HEK293 (cell line): ENCODE measurements around the gene KIF25.

ENCODE experiments used
- CTCF ChIA-PET: fragments of 350-600 bp; formaldehyde crosslinking; extraction: SDS; loops from one replicate; lab custom pipeline; 2021; ENCODE audit warnings: antibody characterized with exemption; lab: Yijun Ruan, JAX
- POLR2A ChIA-PET: fragments of 300-600 bp; formaldehyde crosslinking; extraction: SDS; loops from one replicate; lab custom pipeline; 2020; ENCODE audit warnings: antibody characterized with exemption, inconsistent platforms; lab: Yijun Ruan, JAX
- H3K27ac ChIP-seq: fragments of 200-500 bp; sonication (Bioruptor generic); 2 replicates; pipeline ENCODE4 v1.5.1; 2014; ENCODE audit warnings: low read depth, low read length, control low read depth, inconsistent platforms; ENCODE audit errors: extremely low read depth
- H3K36me3 ChIP-seq, 2 experiments: fragments of 200-500 bp in 1 of 2; sonication (Bioruptor generic) in 1 of 2; 1 replicate in 1 of 2; 2 replicates in 1 of 2; pipeline ENCODE4 v1.5.1; 2014 to 2017; ENCODE audit warnings: inconsistent platforms in 2 of 2, low read length in 2 of 2; ENCODE audit not compliant: control insufficient read depth in 2 of 2, insufficient read depth in 1 of 2
- H3K4me1 ChIP-seq: fragments of 200-500 bp; sonication (Bioruptor generic); 2 replicates; pipeline ENCODE4 v1.5.1; 2014; ENCODE audit warnings: mild to moderate bottlenecking, low read length, inconsistent platforms; ENCODE audit not compliant: control insufficient read depth, insufficient read depth
- H3K4me3 ChIP-seq: 2 replicates; pipeline ENCODE4 v1.5.1; 2011; ENCODE audit warnings: low read depth, mild to moderate bottlenecking, control low read depth, low read length, moderate library complexity
- H3K9me3 ChIP-seq: fragments of 200-500 bp; sonication (Bioruptor generic); 2 replicates; pipeline ENCODE4 v1.5.1; 2014; ENCODE audit warnings: low read depth, low read length, inconsistent platforms; ENCODE audit not compliant: control insufficient read depth, insufficient read depth
- BCL11A ChIP-seq: fragments of 450-650 bp; formaldehyde crosslinking; IDR thresholded peaks from 2 replicates; pipeline ENCODE4 v1.5.1; 2016; ENCODE audit warnings: low read depth, missing biosample characterization, missing genetic modification characterization
- GLIS2 ChIP-seq: fragments of 450-650 bp; formaldehyde crosslinking; IDR thresholded peaks from 2 replicates; pipeline ENCODE4 v1.5.1; 2016; ENCODE audit warnings: missing biosample characterization, missing genetic modification characterization
- IKZF3 ChIP-seq: fragments of 450-650 bp; IDR thresholded peaks from 2 replicates; pipeline ENCODE4 v1.5.0; 2018; ENCODE audit warnings: missing biosample characterization, mild to moderate bottlenecking, missing genetic modification characterization, moderate library complexity
- SCRT2 ChIP-seq: fragments of 450-650 bp; formaldehyde crosslinking; IDR thresholded peaks from 2 replicates; pipeline ENCODE4 v1.5.1; 2016; ENCODE audit warnings: missing biosample characterization, missing genetic modification characterization
- SP3 ChIP-seq: fragments of 450-650 bp; formaldehyde crosslinking; IDR thresholded peaks from 2 replicates; pipeline ENCODE4 v1.5.1; 2016; ENCODE audit warnings: missing biosample characterization, missing genetic modification characterization
- TRIM28 ChIP-seq: IDR thresholded peaks from 2 replicates; pipeline ENCODE4 v1.6.1; 2011; ENCODE audit warnings: low read length, control low read depth, borderline replicate concordance
- ZBTB1 ChIP-seq: fragments of 450-650 bp; formaldehyde crosslinking; IDR thresholded peaks from 2 replicates; pipeline ENCODE4 v1.5.1; 2016; ENCODE audit warnings: missing biosample characterization, missing genetic modification characterization
- ZBTB8A ChIP-seq: fragments of 450-650 bp; formaldehyde crosslinking; IDR thresholded peaks from 2 replicates; pipeline ENCODE4 v1.5.1; 2016; ENCODE audit warnings: missing biosample characterization, missing genetic modification characterization
- ZFP41 ChIP-seq: fragments of 450-650 bp; formaldehyde crosslinking; IDR thresholded peaks from 2 replicates; pipeline ENCODE4 v1.5.1; 2016; ENCODE audit warnings: missing biosample characterization, missing genetic modification characterization, borderline replicate concordance
- ZNF239 ChIP-seq: fragments of 450-650 bp; formaldehyde crosslinking; IDR thresholded peaks from 2 replicates; pipeline ENCODE4 v1.5.1; 2016; ENCODE audit warnings: missing biosample characterization, missing genetic modification characterization
- ZNF248 ChIP-seq: fragments of 450-650 bp; formaldehyde crosslinking; IDR thresholded peaks from 2 replicates; pipeline ENCODE4 v1.5.1; 2017; ENCODE audit warnings: missing biosample characterization, missing genetic modification characterization
- ZNF292 ChIP-seq: fragments of 450-650 bp; formaldehyde crosslinking; IDR thresholded peaks from 2 replicates; pipeline ENCODE4 v1.5.1; 2016; ENCODE audit warnings: low read depth, missing biosample characterization, missing genetic modification characterization, borderline replicate concordance
- ZNF335 ChIP-seq: fragments of 450-650 bp; formaldehyde crosslinking; conservative IDR thresholded peaks from 2 replicates; pipeline ENCODE4 v1.5.1; 2016; ENCODE audit warnings: missing biosample characterization, missing genetic modification characterization
- ZNF624 ChIP-seq: fragments of 450-650 bp; formaldehyde crosslinking; IDR thresholded peaks from 2 replicates; pipeline ENCODE4 v1.5.1; 2017; ENCODE audit warnings: missing biosample characterization, missing genetic modification characterization
- ZNF658 ChIP-seq: fragments of 450-650 bp; formaldehyde crosslinking; IDR thresholded peaks from 2 replicates; pipeline ENCODE4; 2016; ENCODE audit warnings: missing biosample characterization, missing genetic modification characterization
- ZNF660 ChIP-seq: fragments of 450-650 bp; IDR thresholded peaks from 2 replicates; pipeline ENCODE4 v1.5.1; 2018; ENCODE audit warnings: missing biosample characterization, mild to moderate bottlenecking, missing genetic modification characterization
- ZNF777 ChIP-seq: fragments of 450-650 bp; formaldehyde crosslinking; IDR thresholded peaks from 2 replicates; pipeline ENCODE4 v1.5.1; 2017; ENCODE audit warnings: missing biosample characterization, missing genetic modification characterization, borderline replicate concordance
- ZSCAN16 ChIP-seq: fragments of 450-650 bp; formaldehyde crosslinking; IDR thresholded peaks from 2 replicates; pipeline ENCODE4 v1.5.1; 2016; ENCODE audit warnings: missing biosample characterization, missing genetic modification characterization
- ZSCAN30 ChIP-seq: fragments of 450-650 bp; IDR thresholded peaks from 2 replicates; pipeline ENCODE4 v1.5.1; 2018; ENCODE audit warnings: missing biosample characterization, mild to moderate bottlenecking, missing genetic modification characterization, moderate library complexity
- TF ChIP-seq, protein P1 (sequence below): fragments of 450-650 bp; formaldehyde crosslinking; IDR thresholded peaks from 2 replicates; pipeline ENCODE4 v1.5.1; 2017; ENCODE audit warnings: missing biosample characterization, missing genetic modification characterization
- TF ChIP-seq, protein P2 (sequence below): fragments of 450-650 bp; formaldehyde crosslinking; IDR thresholded peaks from 2 replicates; pipeline ENCODE4 v1.5.1; 2016; ENCODE audit warnings: missing biosample characterization, missing genetic modification characterization
- TF ChIP-seq, protein P3 (sequence below): fragments of 450-650 bp; formaldehyde crosslinking; IDR thresholded peaks from 2 replicates; pipeline ENCODE4 v1.5.1; 2016; ENCODE audit warnings: missing biosample characterization, missing genetic modification characterization
- TF ChIP-seq, protein P4 (sequence below): sonication (generic); formaldehyde crosslinking; IDR thresholded peaks from 2 replicates; pipeline ENCODE4 v1.8.1; 2022; ENCODE audit warnings: mild to moderate bottlenecking, moderate library complexity, missing genetic modification reagents
- TF ChIP-seq, protein P5 (sequence below): fragments of 450-650 bp; formaldehyde crosslinking; IDR thresholded peaks from 2 replicates; pipeline ENCODE4 v1.5.1; 2017; ENCODE audit warnings: missing biosample characterization, missing genetic modification characterization

The KIF25 gene

DNA sequence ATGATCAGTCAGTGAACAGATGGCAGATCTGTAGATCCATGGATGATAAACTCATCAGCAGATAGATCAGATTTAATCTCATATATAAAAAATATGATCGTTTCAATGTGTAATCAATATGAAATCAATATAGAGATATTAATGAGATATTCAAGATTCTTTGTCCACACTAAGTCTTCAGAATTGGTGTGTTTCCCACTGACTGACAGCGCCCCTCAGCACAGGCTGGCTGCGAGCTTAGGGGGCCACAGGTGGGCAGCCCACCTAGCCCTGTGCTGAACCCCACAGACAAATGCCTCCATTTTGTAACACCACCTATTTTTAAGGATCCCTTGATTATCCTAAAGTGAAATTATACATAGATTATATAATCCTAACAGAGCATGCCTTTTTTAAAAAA is 49.2 kb downstream of the KIF25 start (continued):
- no peak for TF ChIP-seq ZSCAN30 (tag by site-specific recombination)
- TF ChIP-seq SP3: no peak
- no peak for TF ChIP-seq ZNF624

DNA sequence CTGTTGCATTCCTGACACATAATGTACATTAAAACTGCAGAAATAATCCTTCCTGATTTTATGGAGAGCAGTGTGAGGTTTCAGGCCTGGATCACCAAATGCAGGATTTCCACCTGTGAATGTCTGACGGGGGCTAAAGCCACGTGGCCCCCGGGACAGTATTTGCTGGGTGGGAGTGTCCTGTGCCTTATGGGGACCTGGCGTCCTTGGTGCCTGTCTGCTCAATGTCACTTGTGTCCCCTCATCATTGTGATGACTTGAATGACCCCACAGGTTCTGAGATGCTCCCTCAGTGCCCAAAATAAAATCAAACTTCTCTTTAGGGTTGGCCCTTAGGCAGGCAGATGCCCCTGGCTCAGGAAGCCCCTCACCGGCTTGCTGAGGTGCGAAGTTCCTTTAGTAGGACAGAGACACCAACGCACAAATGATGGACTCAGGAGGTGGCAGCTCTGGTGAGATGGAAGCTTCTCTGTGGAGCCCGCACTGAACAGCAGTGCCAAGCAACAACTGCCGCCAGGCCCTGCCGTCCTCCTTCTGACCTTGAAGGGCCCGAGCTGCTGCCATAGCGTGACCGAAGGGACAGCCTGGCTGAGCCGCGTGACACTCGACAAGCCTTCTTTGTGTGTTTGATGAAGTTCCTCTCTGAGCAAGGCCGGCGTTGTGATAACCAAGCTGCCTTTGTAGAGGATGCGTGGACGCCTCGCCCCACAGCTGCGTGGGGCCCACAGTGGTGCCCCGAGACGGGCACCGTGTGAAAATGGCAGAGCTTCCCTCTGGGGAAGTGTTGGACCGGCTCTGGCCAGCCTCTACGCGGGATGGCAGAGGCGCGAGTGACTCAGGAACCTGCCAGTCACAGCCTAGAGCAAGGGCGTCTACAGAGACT is 50.6 kb downstream of the KIF25 start:
- ChIA-PET POLR2A (no interaction called here), CTCF (interaction anchor here (0.6 kb wide), 1 partner anchor 24 kb away, joined by 4 read pairs; no protein-coding TSS in a partner anchor)
- Histone ChIP-seq H3K4me3 (no peak overlapping the region), H3K27ac (no peak overlapping the region), H3K4me1 (no peaks in the 10 kb centered on the region), H3K36me3 (no peaks in the 10 kb centered on the region), H3K9me3 (no peaks in the 10 kb centered on the region)
- TF ChIP-seq ZSCAN16 (tag by site-specific recombination) (no peak), SCRT2 (tag by site-specific recombination) (peak; percentile 6; the same call in 1 of the 2 replicates), ZNF292 (tag by site-specific recombination) (no peak), ZNF660 (no peak), ZBTB1 (tag by site-specific recombination) (no peak)
- TF ChIP-seq, protein P1, sequence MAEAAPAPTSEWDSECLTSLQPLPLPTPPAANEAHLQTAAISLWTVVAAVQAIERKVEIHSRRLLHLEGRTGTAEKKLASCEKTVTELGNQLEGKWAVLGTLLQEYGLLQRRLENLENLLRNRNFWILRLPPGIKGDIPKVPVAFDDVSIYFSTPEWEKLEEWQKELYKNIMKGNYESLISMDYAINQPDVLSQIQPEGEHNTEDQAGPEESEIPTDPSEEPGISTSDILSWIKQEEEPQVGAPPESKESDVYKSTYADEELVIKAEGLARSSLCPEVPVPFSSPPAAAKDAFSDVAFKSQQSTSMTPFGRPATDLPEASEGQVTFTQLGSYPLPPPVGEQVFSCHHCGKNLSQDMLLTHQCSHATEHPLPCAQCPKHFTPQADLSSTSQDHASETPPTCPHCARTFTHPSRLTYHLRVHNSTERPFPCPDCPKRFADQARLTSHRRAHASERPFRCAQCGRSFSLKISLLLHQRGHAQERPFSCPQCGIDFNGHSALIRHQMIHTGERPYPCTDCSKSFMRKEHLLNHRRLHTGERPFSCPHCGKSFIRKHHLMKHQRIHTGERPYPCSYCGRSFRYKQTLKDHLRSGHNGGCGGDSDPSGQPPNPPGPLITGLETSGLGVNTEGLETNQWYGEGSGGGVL (tag by site-specific recombination): no peak

DNA sequence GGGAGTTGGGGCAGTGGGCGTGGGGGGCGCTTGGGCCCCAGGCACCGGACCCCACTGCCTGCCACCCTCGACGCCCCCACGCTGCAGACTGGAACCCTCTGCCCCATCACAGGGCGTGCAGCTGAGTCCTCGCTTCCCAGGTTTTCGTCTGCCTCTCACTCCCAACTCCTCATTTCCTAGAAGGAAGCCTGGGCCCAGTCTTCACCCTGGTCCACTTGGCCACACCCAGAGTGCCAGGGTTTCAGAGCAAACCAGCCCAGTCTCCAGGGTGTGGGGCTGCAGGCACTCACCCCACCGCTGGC is 51.2 kb downstream of the KIF25 start:
- no peak overlapping the region for H3K27ac ChIP-seq
- H3K36me3 ChIP-seq: no peaks in the 10 kb centered on the region
- H3K4me1 ChIP-seq: no peaks in the 10 kb centered on the region
- ChIA-PET CTCF (interaction anchor here (0.6 kb wide), 1 partner anchor 25 kb away, joined by 4 read pairs; no protein-coding TSS in a partner anchor), POLR2A (no interaction called here)
- no peak overlapping the region for H3K4me3 ChIP-seq
- no peaks in the 10 kb centered on the region for H3K9me3 ChIP-seq
- 0 out of 2 replicates have a peak, but pooled peaks have one; percentile 14 for TF ChIP-seq GLIS2 (tag by site-specific recombination)
- TF ChIP-seq ZNF658 (tag by site-specific recombination): no peak
- TF ChIP-seq ZBTB8A (tag by site-specific recombination): no peak

DNA sequence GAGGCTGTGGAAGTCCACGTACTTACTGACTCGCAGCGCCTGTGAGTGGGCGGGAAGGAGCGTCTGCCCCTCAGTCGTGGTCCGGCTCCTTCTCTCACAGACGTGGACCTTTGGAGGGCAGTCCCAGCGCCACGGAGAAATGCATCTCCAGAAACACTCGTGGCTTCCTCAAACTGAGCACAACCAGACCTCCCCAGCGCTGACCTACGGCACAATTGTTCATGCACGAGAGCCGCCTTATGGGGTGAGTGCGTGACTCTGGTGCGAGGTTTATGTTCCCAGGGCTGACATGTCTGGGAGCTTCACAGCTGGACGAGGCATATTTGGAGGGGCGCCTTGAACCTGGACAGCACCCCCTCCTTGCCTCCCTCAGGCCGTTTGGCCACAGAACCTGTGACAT is 51.8 kb downstream of the KIF25 start:
- no peaks in the 10 kb centered on the region for H3K9me3 ChIP-seq
- CTCF ChIA-PET: no interaction called here
- TF ChIP-seq ZNF335 (tag by site-specific recombination) (no peak), ZNF239 (tag by site-specific recombination) (no peak), TRIM28 (no peak), ZNF777 (no peak), ZNF248 (tag by site-specific recombination) (no peak), BCL11A (tag by site-specific recombination) (no peak), IKZF3 (no peak), ZFP41 (tag by site-specific recombination) (no peak)
- TF ChIP-seq, protein P2, sequence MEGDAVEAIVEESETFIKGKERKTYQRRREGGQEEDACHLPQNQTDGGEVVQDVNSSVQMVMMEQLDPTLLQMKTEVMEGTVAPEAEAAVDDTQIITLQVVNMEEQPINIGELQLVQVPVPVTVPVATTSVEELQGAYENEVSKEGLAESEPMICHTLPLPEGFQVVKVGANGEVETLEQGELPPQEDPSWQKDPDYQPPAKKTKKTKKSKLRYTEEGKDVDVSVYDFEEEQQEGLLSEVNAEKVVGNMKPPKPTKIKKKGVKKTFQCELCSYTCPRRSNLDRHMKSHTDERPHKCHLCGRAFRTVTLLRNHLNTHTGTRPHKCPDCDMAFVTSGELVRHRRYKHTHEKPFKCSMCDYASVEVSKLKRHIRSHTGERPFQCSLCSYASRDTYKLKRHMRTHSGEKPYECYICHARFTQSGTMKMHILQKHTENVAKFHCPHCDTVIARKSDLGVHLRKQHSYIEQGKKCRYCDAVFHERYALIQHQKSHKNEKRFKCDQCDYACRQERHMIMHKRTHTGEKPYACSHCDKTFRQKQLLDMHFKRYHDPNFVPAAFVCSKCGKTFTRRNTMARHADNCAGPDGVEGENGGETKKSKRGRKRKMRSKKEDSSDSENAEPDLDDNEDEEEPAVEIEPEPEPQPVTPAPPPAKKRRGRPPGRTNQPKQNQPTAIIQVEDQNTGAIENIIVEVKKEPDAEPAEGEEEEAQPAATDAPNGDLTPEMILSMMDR (tag by site-specific recombination): no peak
- TF ChIP-seq, protein P3, sequence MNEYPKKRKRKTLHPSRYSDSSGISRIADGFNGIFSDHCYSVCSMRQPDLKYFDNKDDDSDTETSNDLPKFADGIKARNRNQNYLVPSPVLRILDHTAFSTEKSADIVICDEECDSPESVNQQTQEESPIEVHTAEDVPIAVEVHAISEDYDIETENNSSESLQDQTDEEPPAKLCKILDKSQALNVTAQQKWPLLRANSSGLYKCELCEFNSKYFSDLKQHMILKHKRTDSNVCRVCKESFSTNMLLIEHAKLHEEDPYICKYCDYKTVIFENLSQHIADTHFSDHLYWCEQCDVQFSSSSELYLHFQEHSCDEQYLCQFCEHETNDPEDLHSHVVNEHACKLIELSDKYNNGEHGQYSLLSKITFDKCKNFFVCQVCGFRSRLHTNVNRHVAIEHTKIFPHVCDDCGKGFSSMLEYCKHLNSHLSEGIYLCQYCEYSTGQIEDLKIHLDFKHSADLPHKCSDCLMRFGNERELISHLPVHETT (tag by site-specific recombination): no peak
- TF ChIP-seq, protein P4, sequence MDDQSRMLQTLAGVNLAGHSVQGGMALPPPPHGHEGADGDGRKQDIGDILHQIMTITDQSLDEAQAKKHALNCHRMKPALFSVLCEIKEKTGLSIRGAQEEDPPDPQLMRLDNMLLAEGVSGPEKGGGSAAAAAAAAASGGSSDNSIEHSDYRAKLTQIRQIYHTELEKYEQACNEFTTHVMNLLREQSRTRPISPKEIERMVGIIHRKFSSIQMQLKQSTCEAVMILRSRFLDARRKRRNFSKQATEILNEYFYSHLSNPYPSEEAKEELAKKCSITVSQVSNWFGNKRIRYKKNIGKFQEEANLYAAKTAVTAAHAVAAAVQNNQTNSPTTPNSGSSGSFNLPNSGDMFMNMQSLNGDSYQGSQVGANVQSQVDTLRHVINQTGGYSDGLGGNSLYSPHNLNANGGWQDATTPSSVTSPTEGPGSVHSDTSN (CRISPR knock-in tag): no peak
- TF ChIP-seq, protein P5, sequence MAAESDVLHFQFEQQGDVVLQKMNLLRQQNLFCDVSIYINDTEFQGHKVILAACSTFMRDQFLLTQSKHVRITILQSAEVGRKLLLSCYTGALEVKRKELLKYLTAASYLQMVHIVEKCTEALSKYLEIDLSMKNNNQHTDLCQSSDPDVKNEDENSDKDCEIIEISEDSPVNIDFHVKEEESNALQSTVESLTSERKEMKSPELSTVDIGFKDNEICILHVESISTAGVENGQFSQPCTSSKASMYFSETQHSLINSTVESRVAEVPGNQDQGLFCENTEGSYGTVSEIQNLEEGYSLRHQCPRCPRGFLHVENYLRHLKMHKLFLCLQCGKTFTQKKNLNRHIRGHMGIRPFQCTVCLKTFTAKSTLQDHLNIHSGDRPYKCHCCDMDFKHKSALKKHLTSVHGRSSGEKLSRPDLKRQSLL (tag by site-specific recombination): no peak

More for the DNA sequence above, 51.8 kb downstream of the KIF25 start:
- Histone ChIP-seq H3K4me3 (no peak overlapping the region), H3K4me1 (no peaks in the 10 kb centered on the region), H3K36me3 (no peaks in the 10 kb centered on the region), H3K27ac (no peak overlapping the region)
- POLR2A ChIA-PET: no interaction called here
